ENCODE measurements around the gene TMEM181. TPM values are rescaled to one million over a fixed set of nuclear protein-coding genes. Genes with fewer than 3 reads are reported as not detected.
"Not testable (repeated sequence)": the region's sequence is repeated elsewhere in the genome, so short reads cannot be mapped to it uniquely, and the experiment has no call there.

Gene TMEM181
- total RNA-seq, 1 donor from 2014 or later = 27.4 TPM

DNA sequence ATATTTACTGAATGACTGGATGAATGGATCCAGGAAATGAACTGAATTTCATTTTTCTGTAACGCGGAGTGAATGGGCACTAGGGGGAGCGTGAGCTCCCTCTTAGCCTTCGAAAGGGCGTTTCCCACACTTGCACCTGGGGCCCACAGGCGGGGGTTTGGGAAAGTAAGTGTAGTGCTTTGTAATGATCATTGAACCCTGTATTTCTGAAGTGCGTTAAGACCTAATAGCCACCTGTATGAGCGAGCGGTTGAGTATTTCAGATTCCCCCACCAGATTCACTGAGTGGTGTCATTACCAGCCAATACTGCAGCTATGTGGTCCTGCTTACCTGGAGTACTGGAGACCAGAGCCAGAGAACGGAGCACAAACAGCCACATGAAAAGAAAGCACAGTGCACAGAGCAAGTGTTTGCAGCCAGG is 100.5 kb downstream of the TMEM181 start:
- no peak for DNase-seq (ENCODE audit: low spot score)

DNA sequence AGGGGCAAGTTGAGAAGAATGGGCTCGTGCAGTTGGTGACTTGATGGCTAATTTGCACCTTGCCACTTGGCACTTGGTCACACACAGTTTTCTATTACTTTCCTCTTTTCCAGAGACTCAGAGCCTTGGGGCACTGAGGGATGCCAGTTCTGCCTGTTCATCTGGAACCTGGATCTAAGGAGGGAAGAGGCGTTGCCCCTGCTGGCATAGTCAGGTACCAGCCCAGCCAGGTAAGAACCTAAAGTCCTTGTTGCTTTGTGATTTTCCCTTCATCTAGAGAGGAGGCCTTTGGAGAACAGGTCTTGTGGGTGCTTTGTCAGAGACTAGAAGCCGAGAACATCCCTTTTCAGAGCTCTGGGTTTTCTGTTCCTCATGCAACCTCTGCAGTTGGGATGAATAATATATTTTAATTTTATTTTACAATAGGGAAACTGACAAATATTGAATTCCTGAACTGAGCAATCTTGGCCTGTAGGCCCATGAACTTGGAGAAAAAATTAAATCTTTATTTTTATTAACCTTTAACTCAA is 101.3 kb downstream of the TMEM181 start:
- DNase-seq (ENCODE audit: low spot score) = no peak

DNA sequence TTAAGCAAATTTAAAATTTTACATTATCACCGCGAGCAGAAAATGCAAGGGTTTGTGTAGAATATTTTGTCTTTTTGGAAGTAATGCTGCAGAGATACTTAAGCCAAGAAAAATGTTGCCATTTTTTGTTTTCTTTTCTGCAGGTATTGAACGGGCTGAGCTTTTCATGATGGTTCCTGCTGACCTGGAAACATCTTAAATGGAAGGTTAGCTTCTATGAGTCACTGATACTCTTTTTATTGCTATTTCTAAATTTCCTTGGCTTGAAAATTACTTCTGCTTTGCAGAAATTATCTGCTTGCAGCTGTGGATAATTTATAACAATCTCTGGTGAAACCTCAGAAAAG is 102.7 kb downstream of the TMEM181 start:
- DNase-seq (ENCODE audit: low spot score) = no peak

DNA sequence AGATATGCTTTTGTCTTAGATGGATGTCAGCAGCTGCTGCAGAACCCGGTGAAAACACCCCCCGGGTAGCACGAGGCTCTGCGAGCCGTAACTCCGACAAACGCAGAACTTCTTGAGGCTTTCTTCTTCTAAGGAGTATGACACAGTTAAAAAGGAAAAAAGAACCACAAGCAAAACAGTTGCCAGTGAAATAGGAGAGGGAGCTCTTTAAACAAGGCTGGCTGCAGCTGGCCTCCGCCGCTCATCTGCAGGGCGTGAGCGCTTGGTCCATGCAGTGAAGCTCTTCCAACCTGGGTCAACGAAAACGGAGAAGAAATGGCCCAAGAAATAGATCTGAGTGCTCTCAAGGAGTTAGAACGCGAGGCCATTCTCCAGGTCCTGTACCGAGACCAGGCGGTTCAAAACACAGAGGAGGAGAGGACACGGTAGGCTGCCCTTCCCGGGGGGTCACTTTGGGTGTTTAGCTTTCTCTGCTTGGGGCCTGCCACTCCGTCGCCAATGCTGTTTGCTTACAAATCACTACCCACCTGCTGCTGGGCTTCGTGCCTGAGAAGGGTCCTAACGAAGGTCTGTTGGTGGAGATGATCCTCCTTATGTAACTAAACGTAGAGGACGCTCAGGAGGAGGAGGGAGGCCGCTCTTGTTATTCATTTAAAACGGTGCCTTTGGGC is 103.2 kb downstream of the TMEM181 start:
- peak; percentile 59 for DNase-seq (ENCODE audit: low spot score)

DNA sequence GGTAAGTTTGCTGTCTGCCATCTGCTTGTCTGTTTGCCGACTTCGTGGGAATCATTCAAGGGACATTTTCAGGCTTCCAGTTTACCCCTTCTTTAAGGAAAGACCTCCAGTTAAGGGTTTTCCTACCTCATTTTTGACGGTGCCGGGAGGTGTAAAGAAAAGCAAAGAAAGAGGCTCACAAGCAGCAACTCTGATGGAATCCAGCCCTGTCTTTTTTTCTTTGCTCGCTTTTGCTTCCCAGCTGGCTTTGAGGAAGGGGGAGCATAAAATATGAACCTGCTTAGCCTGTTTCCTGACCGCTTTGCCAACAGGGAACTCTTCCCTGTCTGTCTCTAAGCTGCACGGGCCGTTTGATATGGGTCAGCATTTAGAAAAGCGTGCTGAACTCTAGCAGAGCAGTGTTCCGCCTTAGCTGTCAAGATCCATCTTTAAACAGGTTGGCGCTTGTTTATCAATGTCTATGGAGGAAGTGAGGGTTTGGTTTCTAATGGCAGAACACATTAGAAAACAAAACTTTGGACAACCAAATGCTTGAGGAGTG is 103.8 kb downstream of the TMEM181 start:
- peak; percentile 76 for DNase-seq (ENCODE audit: low spot score)

DNA sequence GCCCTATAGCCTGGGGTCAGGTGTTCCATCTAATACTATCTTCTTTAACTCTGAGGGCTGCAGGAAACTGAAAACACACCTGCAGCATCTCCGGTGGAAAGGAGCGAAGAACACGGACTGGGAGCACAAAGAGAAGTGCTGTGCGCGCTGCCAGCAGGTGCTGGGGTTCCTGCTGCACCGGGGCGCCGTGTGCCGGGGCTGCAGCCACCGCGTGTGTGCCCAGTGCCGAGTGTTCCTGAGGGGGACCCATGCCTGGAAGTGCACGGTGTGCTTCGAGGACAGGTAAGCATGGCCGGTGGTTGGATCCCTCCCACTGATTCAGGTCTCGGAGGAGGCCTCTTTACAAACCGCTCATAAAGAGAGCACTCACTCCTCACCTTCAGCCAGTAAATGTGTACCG is 105.4 kb downstream of the TMEM181 start:
- no peak for DNase-seq (ENCODE audit: low spot score)

DNA sequence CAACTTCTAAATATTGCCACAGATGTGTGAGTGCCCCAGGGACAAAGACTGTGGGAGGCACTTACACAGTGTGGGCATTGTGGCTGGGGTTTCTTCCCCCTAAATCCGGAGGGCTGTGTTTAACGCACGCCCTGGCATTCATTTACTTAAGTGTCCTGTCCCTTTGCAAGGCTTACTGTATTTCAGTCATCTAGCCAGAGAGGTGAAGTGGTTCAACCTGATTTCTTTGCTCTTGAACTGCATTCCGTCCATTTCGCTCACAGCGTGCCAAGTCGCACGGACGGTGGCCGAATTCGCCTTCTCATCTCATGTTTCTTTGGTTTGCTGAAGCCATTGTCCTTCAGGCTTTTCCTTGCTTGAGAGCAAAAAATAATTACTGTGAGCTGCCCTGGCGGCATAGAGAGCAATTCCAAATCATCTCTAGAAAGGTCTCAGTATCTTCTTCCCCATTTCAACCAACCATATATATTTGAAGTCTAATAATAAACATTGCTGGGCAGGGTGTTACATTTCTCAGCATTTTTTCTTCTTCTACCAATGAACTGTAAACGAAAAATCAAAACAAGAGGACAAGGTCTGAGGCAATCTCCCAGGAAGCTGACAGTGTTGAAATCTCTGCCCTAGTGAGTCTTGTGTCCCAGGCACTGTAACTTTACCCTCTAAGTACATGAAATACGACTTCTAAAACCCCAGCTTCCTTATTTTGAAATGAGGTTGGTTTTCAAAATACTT is 106.9 kb downstream of the TMEM181 start:
- peak; percentile 49 for DNase-seq (ENCODE audit: low spot score)

DNA sequence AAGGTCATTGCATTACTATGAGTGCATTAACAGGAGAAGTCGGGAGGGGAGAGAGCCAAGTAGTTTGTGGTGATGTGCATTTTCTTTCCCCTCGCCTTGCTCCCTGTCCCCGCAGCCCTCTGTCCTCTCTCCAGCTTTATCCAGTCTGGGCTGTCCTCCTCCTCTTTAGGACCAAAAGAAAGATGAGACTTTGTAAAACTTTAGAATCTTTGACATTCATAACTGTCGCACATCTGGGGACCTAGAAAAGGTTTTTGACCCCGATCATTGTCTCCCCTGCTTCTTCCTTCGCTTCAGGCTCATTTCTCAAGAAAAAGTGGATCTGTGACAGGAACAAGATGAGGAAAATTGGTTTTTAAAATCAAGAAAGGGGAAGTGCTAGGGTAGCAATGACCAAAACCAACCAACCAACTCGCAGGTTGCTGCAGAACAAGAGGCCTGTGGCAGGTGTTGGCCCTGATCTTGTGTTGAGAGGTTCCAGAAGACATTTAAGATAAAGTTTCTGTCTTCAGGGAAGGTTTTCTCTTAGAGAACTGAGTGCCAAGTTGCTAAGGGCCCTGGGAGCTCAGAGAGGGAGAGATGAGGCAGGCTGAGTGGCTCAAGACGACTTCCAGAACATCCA is 107.6 kb downstream of the TMEM181 start:
- no peak for DNase-seq (ENCODE audit: low spot score)

DNA sequence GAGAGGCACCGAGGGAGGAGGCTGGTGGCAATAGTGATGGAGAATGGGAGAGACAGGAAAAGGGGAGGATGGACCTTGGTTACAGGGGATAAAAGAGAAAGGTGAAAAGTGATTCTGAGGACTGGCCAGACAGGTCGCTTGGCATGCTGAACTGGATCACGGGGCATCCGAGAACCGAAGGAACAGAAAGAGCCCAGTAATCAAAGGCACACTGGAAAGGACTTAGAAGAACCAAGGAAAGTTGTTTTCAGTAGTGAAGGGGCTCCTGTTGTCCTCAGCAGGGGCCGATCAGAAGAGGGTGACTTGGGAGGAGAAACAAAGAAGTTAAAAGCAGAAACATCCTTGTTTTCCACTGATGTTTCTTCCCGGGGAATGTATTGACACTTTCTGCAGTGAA is 108.8 kb downstream of the TMEM181 start:
- no peak for DNase-seq (ENCODE audit: low spot score)

DNA sequence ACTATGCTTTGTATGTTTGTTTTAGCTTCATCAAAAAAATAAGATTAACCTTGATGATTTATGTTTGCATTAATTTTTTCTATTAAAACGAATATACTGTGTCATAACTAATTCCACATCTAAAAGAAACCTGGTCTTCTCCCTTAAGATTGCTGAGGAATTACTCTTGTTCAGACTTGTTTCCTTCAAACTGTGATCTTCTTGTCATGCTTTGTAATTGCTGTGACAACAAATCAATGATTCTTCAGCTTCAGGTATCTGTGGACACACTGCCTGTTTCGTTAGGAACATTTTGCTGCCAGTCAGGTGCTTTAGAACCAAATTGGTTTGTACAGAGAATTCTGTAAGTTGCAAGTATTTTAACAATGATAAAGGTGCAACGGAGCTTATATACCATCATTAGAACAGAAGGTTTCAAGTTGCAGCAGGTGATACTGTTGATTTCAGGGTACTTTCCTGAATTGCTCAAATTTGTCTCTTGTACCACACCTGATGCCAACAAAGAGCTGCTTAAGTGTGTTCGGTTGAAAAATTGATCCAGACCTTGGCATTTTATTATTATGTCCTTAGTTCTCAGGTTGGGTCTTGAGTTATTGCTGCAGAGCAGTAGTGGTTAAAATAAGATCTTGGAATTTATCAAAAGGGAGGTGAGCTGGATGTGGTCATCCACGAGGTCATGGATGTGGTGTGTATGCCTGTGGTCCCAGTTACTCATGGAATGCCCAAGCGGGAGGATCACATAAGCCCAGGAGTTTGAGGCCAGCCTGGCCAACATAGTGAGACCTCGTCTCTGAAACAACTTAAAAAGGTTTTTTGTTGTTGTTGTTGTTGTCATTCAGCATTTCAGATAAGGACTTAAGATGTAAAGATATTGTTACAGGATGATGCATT is 109.5 kb downstream of the TMEM181 start:
- DNase-seq (ENCODE audit: low spot score) = no peak

DNA sequence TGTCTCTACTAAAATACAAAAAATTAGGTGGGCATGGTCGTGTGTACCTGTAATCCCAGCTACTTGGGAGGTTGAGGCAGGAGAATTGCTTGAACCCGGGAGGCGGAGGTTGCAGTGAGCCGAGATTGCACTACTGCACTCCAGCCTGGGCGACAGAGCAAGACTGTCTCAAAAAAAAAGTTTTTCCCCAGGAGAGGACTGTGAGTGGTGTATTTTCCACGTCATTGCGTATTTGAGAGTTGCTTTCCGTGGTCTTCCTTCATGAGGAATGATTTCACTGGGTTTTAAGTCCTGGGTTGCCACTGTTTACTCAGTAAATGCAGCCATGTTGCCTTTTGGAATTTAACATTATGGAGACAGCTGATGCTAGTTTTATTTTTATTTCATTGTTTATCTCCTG is 112.2 kb downstream of the TMEM181 start:
- DNase-seq (ENCODE audit: low spot score) = not testable (repeated sequence)

DNA sequence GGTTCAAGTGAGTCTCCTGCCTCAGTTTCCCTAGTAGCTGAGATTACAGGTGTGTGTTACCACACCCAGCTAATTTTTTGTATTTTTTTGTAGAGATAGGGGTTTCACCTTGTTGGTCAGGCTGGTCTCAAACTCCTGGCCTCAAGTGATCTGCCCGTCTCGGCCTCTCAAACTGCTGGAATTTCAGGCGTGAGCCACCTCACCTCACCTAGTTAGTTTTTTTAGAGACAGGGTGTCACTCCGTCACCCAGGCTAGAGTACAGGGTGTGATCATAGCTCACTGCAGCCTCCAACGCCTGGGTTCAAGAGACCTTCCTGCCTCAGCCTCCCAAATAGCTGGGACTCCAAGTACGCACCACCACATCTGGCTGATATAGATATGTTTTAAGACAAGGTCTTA is 112.8 kb downstream of the TMEM181 start:
- no peak for DNase-seq (ENCODE audit: low spot score)

DNA sequence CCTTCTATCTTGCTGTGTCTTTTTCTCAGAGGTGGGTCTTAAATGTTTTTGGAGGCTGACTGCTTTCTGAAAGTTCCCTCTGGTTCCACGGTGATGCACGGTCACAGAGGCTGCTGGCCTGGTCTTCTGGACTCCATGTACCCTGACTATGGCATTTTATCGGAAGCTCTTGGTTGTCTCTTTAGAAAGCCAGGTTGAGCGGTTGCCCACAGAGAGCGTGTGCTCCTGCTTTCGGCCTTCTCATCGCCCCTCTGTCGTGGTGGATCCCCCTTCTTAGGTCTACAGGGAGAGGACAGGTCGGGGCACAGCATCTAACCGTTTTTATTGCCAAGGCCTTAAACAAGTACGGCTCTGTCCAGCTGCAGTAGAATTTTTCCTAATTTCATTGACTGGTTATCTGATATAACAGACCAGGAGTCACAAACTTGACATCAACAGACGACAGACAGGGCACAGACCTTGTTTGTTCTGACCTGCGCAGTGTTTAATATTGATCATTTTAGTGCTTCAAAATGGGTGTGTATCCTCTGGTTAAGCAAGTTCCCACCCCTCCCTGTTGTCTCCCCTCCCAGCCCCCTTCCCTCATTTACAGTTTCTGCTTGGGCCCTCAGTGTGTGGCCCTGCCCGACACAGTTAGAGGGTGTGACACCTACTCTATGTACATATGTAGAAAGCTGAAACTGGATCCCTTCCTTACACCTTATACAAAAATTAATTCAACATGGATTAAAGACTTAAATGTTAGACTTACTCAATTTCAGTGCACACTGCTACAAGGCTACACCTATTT is 114.6 kb downstream of the TMEM181 start:
- no peak for DNase-seq (ENCODE audit: low spot score)

DNA sequence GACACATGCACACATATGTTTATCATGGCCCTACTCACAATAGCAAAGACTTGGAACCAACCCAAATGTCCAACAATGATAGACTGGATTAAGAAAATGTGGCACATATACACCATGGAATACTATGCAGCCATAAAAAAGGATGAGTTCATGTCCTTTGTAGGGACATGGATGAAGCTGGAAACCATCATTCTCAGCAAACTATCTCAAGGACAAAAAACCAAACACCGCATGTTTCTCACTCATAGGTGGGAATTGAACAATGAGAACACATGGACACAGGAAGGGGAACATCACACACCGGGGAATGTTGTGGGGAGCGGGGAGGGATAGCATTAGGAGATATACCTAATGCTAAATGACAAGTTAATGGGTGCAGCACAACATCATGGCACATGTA is 117.2 kb downstream of the TMEM181 start:
- not testable (repeated sequence) for DNase-seq (ENCODE audit: low spot score)

DNA sequence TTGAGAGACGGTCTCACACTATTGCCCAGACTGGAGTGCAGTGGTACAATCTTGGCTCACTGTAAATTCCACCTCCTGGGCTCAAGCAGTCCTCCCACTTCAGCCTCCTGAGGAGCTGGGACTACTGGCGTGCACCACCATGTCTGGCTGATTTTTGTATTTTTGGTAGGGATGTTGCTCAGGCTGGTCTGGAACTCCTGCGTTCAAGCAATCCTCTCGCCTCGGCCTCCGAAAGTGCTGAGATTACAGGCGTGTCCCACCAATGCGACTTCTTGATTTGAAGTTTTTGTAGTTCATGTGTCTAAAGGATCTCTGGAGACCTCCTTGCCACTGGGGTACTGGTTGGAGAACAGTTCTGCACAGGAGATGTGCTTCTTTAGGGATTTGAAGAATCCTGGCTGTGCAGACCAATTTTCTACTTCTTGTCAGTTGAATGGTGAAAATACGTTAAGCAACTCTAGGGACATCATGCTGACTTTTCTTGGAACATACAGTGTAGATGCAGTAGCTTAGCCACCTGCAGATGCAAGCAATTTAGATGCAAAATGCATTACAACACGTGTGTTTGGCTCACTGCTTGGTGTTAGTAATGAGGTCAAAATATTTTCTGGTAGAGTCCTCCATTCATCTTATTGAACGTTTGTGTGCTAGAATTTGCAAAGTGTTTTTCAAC is 118.2 kb downstream of the TMEM181 start:
- DNase-seq (ENCODE audit: low spot score) = no peak

DNA sequence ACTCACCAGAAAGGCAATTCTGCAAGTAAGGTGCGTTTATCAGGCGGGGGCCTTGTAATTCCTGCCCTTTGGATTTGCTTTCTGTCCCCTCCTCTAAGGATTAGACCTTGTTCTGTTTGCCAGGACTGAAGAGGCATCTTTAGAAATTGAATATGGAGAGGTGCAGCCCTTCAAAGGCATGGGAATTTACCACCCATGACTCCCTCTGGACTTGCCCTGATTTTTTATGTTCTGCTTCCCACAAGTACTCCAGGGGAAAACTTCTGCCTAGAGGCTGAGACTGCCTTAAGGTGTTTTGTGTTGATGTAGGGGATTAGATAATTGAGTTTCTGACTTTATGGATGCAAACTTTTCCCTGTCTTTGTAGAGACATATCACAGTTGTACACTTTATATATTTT is 120.1 kb downstream of the TMEM181 start:
- no peak for DNase-seq (ENCODE audit: low spot score)

DNA sequence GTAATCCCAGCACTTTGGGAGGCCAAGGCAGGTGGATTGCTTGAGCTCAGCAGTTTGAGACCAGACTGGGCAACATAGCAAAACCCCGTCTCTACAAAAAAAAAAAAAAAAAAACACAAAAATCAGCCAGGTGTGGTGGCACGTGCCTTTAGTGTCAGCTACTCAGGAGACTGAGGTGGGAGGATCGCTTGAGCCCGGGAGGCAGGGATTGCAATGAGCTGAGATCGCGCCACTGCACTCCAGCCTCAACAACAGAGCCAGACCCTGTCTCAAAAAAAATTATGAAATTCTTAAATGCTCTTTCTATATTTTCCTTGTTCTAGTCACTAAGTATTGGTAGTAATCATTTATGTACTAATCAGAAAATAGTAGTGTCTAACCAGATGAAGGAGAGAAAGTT is 120.6 kb downstream of the TMEM181 start:
- DNase-seq (ENCODE audit: low spot score) = no peak

DNA sequence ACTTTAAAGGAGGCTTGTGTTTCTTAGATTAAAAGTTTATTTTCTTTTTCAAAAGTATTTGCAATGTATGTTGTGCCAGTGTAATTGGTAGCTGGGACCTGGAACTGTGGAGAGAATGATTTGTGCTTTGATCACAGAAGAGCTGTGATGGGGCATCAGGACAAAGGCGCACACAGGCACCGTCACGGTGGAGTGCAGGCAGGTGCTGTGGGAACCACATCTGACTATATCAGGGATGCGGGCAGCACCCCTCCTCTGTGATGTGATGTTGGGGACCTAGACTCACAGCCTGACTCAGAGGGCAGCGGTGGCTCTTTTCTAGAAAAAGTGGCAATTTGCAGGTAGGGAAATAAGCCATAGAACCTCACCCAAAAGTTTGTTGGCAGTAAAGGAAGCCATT is 124.4 kb downstream of the TMEM181 start:
- no peak for DNase-seq (ENCODE audit: low spot score)

DNA sequence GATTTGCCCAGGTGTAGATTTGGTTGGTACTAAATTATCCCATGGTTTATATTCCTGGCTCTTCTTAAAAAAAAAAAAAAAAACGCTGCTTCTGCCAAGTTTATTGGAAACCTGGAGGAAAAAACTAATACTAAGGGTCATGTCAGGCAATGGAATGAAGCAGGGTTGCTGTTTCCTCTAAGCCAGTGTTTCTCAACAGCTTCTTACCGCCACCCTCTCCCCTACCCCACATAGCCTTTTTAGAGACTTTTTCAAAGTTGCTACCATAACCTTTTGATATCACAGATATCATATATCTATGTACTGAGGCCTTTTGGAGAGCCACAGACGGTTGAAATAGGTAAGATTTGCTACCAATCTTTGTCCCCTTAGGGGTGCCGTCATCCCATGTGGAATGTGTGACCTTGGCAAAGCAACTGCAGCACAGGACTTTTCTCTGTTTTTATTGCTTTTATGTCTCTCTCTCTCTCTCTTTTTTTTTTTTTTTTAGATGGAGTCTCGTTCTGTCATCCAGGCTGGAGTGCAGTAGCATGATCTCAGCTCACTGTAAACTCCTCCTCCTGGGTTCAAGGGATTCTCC is 124.9 kb downstream of the TMEM181 start:
- no peak for DNase-seq (ENCODE audit: low spot score)

Data from umbilical cord (tissue), 2 donors.